ENCODE data around the gene PAXX.

- TF ChIP-seq CTCF (IDR thresholded peaks at IDR 0.05; ENCODE audit: insufficient read depth, low read depth, low read length) (no peak), EZH2 (IDR thresholded peaks at IDR 0.05; ENCODE audit: insufficient read depth, low read length) (no peak)
These were observed 48.7 kb upstream of the PAXX start for GRCh38 chr9:136943291-136944211.

All from astrocyte (in vitro differentiated cells and primary cell).